Measurements from ENCODE around the gene SSH2.

- TF ChIP-seq CTCF (IDR thresholded peaks at IDR 0.05; ENCODE audit: low read depth, low read length, missing input control) (peak; percentile 68), SP1 (IDR thresholded peaks at IDR 0.05) (peak; percentile 6), EGR1 (IDR thresholded peaks at IDR 0.05; ENCODE audit: low read depth in 2 of 2) (no peak), REST (IDR thresholded peaks at IDR 0.05) (no peak), MAX (IDR thresholded peaks at IDR 0.05) (no peak)
Measured at GRCh38 chr17:29617481-29618271, 312.4 kb downstream of the SSH2 start.
